AG09309 (cell line): ENCODE data around the gene NTRK3.

Experiments used
- DNase-seq: peaks from one replicate; pipeline ENCODE4 v3.0.0-alpha.2; 2010; ENCODE audit warnings: low read depth
- H3K4me3 ChIP-seq: 2 replicates; pipeline ENCODE4 v1.5.1; 2011; ENCODE audit warnings: mild to moderate bottlenecking, low read depth, low read length, moderate library complexity; ENCODE audit not compliant: control insufficient read depth
- TF ChIP-seq, protein P1 (sequence below): IDR thresholded peaks from 2 replicates; pipeline ENCODE4 v1.5.1; 2011; ENCODE audit warnings: mild to moderate bottlenecking, low read depth, low read length, inconsistent platforms; ENCODE audit not compliant: insufficient read depth, control insufficient read depth; ENCODE audit errors: missing control alignments

The NTRK3 gene

DNA sequence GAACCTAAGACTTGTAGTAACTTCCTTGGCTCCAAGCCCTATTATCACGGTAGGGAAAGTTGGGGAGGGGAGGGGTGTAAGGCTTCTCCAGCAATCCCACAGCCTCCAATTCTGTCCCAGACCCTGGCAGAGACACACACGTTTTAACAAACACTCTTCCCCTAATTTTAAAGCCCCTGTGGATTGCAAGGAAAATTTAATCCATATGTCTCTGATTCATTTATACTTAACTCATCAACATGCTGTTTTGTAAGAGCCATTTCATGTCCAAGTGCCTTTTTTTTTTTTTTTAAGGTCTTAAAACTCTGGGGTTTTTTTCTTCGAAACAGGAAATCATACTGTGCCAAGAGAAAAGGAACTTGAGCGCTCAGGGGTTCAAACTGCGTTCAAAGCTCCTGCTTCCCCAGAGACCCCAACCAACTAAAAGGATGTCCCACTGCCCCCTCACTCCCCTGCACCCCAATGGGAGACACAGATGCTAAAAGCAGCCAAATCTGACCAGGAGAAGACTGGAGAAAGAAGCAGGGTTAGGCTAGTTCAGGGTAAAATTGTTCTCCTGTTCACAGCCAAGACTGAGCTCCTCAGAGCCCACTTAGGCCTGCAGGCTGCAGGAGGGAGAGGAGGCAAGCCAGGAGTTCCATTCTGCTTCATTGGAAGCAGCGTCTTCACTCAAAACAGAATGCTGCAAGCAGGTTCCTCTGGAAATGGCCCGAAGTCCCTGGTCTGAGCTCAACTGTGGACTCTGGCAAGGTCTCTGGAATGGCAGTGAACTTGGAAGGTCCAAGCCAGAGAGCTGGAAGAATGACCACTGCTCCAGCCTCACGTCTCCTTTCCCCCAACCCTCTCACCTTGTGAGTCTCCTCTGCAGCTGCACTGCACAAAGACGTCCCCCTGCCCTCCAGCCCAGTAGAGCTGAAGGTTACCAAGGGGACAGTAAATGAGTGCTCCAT is 172.5 kb downstream of the NTRK3 start:
- peak; percentile 21 for DNase-seq
- TF ChIP-seq, protein P1, sequence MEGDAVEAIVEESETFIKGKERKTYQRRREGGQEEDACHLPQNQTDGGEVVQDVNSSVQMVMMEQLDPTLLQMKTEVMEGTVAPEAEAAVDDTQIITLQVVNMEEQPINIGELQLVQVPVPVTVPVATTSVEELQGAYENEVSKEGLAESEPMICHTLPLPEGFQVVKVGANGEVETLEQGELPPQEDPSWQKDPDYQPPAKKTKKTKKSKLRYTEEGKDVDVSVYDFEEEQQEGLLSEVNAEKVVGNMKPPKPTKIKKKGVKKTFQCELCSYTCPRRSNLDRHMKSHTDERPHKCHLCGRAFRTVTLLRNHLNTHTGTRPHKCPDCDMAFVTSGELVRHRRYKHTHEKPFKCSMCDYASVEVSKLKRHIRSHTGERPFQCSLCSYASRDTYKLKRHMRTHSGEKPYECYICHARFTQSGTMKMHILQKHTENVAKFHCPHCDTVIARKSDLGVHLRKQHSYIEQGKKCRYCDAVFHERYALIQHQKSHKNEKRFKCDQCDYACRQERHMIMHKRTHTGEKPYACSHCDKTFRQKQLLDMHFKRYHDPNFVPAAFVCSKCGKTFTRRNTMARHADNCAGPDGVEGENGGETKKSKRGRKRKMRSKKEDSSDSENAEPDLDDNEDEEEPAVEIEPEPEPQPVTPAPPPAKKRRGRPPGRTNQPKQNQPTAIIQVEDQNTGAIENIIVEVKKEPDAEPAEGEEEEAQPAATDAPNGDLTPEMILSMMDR: no peak
- H3K4me3 ChIP-seq: no peak overlapping the region

DNA sequence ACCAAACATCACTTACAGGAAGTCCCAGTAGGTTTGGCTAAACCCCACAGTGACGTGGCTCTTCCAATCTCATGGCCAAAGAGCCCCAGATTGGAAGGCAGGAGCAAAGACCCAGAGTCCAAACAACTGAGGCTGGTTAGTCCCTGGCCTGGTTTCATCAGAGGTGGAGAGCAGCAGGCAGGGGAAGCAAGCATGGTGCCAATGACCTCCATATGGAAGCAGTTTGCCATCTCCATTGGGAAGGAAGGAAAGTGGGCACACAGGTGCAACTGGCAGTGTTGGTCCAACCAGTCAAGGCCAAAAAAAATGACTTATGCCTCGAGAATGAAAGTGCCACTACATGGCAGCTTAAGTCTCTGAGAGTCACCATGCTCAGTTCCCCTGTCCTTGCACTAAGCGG is 175.9 kb downstream of the NTRK3 start:
- H3K4me3 ChIP-seq: no peak overlapping the region
- TF ChIP-seq, protein P1: no peak
- no peak for DNase-seq

DNA sequence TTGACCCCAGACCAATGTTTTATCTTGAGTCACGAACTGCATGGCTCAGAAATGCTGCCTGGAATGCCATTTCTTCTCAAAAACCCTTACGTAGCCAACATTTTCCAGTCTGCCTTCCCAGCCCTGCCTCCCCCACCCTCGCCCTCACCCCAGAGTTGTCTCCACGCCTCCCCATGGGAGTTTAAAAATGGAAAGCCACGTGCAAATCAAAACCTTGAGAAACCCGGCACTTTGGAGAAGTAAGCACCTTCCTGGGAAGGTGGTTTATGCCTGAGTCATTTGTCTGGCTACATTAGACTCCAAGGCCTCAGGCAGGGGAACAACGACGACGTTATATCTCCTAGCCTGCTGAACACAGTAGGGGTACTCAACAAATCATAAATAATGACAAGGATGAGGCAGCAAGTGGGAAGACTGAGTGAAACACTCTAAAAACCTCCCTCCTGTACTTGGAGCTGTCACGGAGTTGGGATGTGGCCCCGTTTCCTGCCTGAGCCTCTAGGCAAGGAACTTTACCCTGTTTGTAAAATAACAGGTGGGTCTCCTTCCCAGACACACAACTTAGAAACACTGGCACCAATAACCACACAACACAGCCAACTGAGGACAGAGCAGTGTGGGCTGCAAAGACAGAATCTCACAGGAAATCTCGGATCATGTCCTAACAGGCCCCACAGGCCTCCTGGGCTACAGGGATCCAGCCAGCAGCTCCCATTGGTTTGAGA is 179.1 kb downstream of the NTRK3 start:
- H3K4me3 ChIP-seq: no peak overlapping the region
- no peak for DNase-seq
- TF ChIP-seq, protein P1: no peak

DNA sequence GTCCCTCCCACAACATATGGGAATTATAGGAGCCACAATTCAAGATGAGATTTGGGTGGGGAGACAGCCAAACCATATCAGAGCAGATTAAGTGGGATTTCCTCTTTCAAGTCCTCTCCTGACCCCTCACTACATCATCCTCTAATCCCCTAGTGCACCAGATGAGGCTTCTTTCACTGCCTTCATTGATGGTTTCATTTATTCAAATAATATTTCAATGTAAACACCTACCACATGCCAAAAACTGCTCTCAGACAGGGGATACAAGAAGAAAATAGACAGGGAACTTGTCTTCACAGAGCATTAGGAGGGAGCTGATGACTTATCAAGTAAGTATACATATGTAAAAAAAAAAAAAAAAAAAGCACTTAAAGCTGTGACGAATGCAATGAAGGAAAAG is 180.2 kb downstream of the NTRK3 start:
- TF ChIP-seq, protein P1: no peak
- DNase-seq: no peak
- no peak overlapping the region for H3K4me3 ChIP-seq

DNA sequence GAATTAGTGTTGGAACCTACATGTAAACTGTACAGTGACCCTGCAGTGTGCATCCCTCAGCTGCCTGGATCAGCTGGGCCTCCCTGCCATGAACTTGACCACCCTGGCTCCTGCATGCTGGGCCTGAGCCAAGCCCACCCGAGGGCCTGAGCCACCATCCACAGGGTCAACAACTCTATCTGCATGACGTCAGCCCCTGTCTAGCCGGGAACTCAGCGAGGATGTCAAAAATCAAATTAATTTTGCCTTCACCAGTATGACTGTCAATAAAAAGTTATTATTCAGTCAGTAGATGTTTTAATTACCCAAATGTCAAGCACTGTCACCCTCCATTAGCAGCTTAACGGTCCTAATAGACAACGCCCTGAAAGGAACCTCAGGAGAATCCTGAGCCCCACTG is 181.4 kb downstream of the NTRK3 start:
- TF ChIP-seq, protein P1: no peak
- no peak for DNase-seq
- no peak overlapping the region for H3K4me3 ChIP-seq

DNA sequence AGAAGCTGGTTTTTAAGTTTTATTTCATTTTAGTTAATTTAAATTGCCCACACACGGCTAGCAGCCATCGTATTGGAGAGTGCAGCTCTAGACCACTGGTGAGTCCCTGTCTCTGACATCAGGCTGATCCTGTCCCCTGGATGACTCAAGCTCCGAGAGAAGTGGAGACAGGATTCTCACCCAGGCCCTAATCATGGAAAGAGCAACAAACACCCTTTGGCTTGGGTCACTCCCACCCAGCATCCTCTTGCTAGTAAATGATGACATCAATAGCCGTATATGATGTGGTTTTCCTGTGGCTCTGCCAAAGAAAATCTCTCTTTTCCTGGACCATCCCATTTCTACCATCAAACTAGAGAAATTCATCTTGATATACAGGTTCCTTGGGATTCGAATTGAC is 182.2 kb downstream of the NTRK3 start:
- H3K4me3 ChIP-seq: no peak overlapping the region
- no peak for DNase-seq
- TF ChIP-seq, protein P1: no peak
